ENCODE measurements around the gene PRMT7.

The PRMT7 gene

DNA sequence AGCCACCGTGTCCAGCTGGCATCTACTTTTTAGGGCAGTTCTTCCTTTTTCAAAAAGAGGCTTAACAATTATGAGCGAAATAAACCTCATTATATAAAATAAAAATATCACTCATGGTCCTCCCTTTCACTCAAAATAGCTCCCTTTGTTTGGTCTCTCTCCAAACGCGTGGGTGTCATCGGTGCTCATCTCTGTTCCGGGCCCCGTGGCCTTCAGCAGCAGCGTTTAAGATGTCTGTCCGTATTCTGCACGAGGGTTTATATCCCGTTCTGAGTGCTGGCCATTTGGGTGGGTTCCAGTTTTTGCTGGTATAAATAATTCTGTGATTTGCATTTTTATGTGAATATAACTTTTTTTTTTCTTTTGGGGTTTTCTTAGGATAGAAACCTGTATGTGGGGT lies 33.4 kb downstream of the PRMT7 start:
- no peak overlapping the region for H3K27ac ChIP-seq
- TF ChIP-seq, protein P1, sequence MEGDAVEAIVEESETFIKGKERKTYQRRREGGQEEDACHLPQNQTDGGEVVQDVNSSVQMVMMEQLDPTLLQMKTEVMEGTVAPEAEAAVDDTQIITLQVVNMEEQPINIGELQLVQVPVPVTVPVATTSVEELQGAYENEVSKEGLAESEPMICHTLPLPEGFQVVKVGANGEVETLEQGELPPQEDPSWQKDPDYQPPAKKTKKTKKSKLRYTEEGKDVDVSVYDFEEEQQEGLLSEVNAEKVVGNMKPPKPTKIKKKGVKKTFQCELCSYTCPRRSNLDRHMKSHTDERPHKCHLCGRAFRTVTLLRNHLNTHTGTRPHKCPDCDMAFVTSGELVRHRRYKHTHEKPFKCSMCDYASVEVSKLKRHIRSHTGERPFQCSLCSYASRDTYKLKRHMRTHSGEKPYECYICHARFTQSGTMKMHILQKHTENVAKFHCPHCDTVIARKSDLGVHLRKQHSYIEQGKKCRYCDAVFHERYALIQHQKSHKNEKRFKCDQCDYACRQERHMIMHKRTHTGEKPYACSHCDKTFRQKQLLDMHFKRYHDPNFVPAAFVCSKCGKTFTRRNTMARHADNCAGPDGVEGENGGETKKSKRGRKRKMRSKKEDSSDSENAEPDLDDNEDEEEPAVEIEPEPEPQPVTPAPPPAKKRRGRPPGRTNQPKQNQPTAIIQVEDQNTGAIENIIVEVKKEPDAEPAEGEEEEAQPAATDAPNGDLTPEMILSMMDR (conservative IDR thresholded peaks at IDR 0.05) = no peak
- TF ChIP-seq ZFX (IDR thresholded peaks at IDR 0.05) = no peak

DNA sequence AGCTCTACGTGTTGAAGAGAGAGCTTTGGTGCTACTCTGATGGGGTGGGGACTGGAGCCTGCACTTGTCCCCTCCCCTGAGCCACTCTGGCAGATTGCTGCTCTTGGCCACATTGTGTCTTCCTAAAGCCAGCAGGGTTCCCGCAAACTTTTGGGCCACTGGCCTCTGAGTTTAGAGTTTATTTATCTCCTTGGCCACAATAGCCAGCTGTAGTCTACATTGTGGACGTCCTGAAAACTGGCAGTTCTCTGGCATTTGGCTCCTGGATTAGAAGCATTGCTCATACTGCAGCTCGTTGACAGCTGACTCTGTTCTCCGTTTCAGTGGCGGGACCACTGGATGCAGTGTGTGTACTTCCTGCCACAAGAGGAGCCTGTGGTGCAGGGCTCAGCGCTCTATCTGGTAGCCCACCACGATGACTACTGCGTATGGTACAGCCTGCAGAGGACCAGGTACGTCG lies 34.6 kb downstream of the PRMT7 start:
- no peak for TF ChIP-seq ZFX (IDR thresholded peaks at IDR 0.05)
- TF ChIP-seq, protein P1 (conservative IDR thresholded peaks at IDR 0.05) = no peak
- H3K27ac ChIP-seq = no peak overlapping the region

DNA sequence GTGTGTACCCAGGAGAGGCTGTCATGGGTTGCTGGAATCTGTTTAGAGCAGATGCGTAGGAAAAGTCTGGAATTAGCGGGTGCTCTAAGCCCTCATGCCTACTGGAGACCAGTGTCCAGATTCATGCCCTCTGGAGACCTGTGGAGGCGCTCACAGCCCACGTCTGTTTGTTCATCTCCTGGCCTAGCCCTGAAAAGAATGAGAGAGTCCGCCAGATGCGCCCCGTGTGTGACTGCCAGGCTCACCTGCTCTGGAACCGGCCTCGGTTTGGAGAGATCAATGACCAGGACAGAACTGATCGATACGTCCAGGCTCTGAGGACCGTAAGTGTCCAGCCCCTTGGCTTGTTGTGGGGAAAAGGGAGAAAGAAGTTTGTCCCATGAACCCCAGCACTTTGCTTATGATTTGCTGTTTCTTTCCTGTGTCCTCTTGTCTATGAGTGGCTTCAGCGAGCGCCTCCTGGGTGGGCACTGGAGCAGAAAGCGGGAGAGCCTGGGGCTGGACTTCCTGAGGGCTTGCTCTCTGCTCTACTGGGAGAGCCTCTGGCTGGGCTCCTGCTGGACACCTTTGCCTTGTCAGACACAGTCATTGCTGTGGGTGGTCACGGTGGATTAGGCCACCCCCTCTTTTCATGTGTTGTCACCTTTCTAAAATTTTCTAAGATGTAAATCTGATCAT lies 35.3 kb downstream of the PRMT7 start:
- H3K27ac ChIP-seq = no peak overlapping the region

DNA sequence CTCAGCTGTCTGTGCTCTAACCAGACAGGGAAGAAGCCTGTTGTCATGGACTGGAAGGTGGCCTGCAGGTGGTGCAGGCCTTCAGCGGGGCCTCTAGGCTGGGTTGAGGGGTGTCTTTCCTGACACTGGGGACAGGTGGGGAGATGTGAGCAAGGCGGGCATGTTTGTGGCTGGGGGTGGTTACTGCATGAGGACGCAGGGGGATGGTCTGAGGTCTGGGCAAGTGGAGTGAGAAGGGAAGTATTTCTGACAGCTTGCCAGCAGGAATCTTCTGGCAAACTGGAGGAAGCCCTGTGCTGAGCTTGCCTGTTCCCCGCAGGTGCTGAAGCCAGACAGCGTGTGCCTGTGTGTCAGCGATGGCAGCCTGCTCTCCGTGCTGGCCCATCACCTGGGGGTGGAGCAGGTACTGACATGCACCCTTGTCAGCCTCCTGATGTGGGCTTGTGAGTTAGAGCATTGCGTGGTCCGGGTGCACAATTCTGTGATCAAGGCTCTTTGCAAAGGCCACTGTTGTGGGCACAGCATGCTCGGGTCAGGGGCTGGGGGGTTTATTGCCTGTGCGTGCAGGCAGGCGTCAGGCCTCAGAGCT lies 36.2 kb downstream of the PRMT7 start:
- TF ChIP-seq ZFX (IDR thresholded peaks at IDR 0.05) = no peak
- TF ChIP-seq, protein P1 (conservative IDR thresholded peaks at IDR 0.05) = no peak
- H3K27ac ChIP-seq = no peak overlapping the region

More for the DNA sequence above, 35.3 kb downstream of the PRMT7 start:
- TF ChIP-seq ZFX (IDR thresholded peaks at IDR 0.05) = no peak
- TF ChIP-seq, protein P1 (conservative IDR thresholded peaks at IDR 0.05) = no peak

DNA sequence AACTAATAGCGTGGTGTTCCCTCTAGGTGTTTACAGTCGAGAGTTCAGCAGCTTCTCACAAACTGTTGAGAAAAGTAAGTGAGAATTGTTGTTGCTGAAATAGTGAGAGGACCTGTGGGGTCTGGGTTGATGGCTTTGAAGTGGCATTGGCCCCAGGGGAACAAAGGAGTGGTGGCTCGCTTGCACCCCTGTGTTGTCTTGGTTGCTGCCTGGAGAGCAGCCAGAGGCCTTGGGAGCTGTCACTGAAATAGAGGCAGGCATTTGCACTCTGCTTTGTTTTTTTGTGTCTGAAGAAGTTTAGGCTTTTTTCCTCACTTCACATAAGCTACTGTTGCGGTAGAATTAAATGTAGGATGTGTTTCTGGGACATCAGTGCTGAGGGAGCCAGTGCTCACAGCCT lies 36.8 kb downstream of the PRMT7 start:
- TF ChIP-seq, protein P1 (conservative IDR thresholded peaks at IDR 0.05) = no peak
- no peak for TF ChIP-seq ZFX (IDR thresholded peaks at IDR 0.05)

DNA sequence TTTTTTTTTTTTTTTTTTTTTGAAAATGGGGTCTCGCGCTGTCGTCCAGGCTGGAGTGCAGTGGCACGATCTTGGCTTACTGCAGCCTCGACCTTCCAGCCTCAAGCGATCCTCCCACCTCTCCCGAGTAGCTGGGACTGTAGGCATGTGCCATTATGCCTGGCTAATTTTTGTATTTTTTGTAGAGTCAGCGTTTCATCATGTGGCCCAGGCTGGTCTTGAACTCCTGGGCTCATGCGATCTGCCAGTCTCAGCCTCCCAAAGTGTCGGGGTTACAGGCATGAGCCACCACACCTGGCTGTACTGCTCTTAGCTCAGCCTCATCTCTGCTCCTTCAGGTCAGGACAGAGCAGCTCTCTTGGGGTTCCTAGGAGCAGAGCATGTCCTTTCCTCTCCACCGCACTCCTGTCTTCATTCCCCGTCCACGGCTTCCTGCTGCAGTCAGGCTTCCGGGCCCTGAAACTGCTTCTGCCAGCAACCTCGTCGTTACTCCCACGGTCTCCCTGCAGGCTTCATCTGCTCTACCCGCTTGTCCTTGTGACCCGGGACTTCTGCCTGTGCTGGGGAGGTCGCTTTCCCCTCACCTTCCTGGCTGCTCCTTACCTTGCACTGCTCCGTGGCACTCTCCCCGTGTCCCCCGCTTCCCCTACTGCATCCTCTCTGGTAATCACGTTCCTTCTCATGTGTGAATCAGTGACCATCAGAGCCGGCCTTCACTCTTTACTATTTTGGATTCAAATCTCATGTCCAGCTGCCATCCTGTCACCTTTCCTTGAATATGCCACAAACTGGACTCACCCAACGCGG lies 38.0 kb downstream of the PRMT7 start:
- no peak overlapping the region for H3K27ac ChIP-seq
- TF ChIP-seq, protein P1 (conservative IDR thresholded peaks at IDR 0.05) = no peak
- no peak for TF ChIP-seq ZFX (IDR thresholded peaks at IDR 0.05)

More for the DNA sequence above, 36.8 kb downstream of the PRMT7 start:
- no peak overlapping the region for H3K27ac ChIP-seq
